ENCODE measurements around the gene RIC1. TPM values are rescaled to one million over a fixed set of nuclear protein-coding genes. Genes with fewer than 3 reads are reported as not detected.

The RIC1 gene
- total RNA-seq, 1 donor from 2014 or later: 20.4 TPM

DNA sequence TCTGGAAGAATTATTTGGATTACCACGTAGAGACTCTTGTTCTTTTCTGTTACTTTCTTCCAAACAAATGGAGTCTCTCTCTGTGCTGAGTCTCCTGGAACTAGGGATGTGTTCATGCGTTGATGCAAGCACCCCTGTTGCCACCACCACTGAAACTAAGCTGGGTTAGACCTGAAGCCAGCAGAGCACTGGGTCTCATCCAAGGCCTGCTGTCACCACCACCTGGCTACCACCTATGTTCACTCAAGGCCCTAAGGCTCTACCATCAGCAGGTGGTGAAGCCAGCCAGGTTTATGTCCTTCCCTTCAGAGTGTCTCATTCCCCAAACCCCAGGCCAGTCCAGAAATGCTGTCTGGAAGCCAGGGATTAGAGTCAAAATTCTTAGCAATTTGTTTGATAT, 13.3 kb downstream of the RIC1 start:
- no peak overlapping the region for H3K4me3 Mint-ChIP-seq (ENCODE audit: unreplicated experiment)
- no peak overlapping the region for H3K27ac Mint-ChIP-seq (ENCODE audit: unreplicated experiment)
- TF ChIP-seq, protein P1, sequence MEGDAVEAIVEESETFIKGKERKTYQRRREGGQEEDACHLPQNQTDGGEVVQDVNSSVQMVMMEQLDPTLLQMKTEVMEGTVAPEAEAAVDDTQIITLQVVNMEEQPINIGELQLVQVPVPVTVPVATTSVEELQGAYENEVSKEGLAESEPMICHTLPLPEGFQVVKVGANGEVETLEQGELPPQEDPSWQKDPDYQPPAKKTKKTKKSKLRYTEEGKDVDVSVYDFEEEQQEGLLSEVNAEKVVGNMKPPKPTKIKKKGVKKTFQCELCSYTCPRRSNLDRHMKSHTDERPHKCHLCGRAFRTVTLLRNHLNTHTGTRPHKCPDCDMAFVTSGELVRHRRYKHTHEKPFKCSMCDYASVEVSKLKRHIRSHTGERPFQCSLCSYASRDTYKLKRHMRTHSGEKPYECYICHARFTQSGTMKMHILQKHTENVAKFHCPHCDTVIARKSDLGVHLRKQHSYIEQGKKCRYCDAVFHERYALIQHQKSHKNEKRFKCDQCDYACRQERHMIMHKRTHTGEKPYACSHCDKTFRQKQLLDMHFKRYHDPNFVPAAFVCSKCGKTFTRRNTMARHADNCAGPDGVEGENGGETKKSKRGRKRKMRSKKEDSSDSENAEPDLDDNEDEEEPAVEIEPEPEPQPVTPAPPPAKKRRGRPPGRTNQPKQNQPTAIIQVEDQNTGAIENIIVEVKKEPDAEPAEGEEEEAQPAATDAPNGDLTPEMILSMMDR (IDR thresholded peaks at IDR 0.05; ENCODE audit: unreplicated experiment): no peak
- no peak for DNase-seq (ENCODE audit: low spot score)
- H3K27me3 Mint-ChIP-seq (ENCODE audit: unreplicated experiment): no peaks in the 10 kb centered on the region
- H3K9me3 Mint-ChIP-seq (ENCODE audit: unreplicated experiment): no peaks in the 10 kb centered on the region
- no peaks in the 10 kb centered on the region for H3K4me1 Mint-ChIP-seq (ENCODE audit: unreplicated experiment)
- no peaks in the 10 kb centered on the region for H3K36me3 Mint-ChIP-seq (ENCODE audit: low read depth, unreplicated experiment)

DNA sequence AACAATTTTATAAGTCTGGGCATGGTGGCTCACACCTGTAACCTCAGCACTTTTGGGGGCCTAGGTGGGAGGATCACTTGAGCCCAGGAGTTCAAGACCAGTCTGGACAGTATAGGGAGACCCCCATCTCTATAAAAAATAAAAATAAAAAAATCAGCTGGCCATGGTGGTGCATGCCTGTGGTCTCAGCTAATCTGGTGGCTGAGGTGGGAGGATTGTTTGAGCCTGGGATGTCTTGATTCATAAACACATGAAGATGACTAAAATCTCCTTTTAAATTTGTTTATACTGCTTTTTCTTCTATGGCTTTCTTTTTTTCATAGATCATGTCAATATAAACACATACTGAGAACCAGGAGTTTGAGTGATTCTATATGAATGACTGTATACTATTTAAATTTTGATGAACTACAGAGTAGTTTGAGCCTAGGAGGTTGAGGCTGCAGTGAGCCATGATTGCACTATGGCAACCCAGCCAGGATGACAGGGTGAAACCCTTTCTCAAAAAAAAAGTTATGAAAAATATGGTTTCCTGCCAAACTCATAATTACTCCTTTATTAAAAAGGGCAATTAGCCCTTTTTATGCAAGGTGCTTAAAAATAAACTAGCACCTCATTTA, 14.2 kb downstream of the RIC1 start:
- Mint-ChIP-seq H3K9me3 (ENCODE audit: unreplicated experiment) (no peaks in the 10 kb centered on the region), H3K36me3 (ENCODE audit: low read depth, unreplicated experiment) (no peaks in the 10 kb centered on the region), H3K27ac (ENCODE audit: unreplicated experiment) (no peak overlapping the region), H3K4me1 (ENCODE audit: unreplicated experiment) (no peaks in the 10 kb centered on the region), H3K27me3 (ENCODE audit: unreplicated experiment) (no peaks in the 10 kb centered on the region), H3K4me3 (ENCODE audit: unreplicated experiment) (no peak overlapping the region)
- TF ChIP-seq, protein P1 (IDR thresholded peaks at IDR 0.05; ENCODE audit: unreplicated experiment): no peak
- no peak for DNase-seq (ENCODE audit: low spot score)

DNA sequence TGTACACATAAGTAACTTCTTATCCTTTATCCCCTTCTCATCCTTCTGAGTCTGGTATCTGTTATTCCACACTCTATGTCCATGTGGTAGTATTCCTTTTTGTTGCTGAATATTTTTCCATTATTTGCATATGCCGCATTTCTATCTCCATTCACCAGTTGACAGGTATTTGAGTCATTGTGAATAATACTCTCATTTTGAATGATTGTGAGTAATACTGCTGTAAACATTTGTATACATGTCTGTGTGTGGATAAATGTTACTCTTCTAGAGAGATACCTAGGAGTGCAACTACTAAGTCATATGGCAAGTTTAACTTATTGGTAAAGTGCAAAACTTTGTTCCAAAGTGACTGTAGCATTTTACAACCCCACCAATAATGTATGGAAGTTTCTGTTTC, 15.6 kb downstream of the RIC1 start:
- no peak overlapping the region for H3K27ac Mint-ChIP-seq (ENCODE audit: unreplicated experiment)
- H3K36me3 Mint-ChIP-seq (ENCODE audit: low read depth, unreplicated experiment): no peaks in the 10 kb centered on the region
- TF ChIP-seq, protein P1 (IDR thresholded peaks at IDR 0.05; ENCODE audit: unreplicated experiment): no peak
- H3K4me3 Mint-ChIP-seq (ENCODE audit: unreplicated experiment): no peak overlapping the region
- DNase-seq (ENCODE audit: low spot score): no peak
- no peaks in the 10 kb centered on the region for H3K4me1 Mint-ChIP-seq (ENCODE audit: unreplicated experiment)
- H3K27me3 Mint-ChIP-seq (ENCODE audit: unreplicated experiment): no peaks in the 10 kb centered on the region
- H3K9me3 Mint-ChIP-seq (ENCODE audit: unreplicated experiment): no peaks in the 10 kb centered on the region

DNA sequence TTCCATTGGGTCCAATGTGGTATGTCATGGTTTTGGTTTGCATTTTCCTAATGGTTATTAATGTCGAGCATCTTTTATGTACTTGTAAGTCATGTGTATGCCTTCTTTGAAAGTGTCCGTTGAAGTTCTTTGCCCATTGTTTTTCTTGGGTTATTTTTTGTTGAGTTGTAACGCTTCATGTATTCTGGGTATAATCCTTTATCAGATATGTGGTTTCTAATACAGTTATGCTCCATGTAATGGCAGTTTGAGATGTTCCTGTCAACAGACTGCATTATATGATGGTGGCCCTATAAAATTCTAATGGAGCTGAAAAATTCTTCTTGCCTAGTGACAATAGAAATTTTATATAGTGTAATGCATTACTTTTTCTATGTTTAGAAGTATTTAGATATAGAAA, 17.2 kb downstream of the RIC1 start:
- Mint-ChIP-seq H3K36me3 (ENCODE audit: low read depth, unreplicated experiment) (peaks cover 1% of the 10 kb centered on the region), H3K27ac (ENCODE audit: unreplicated experiment) (no peak overlapping the region), H3K9me3 (ENCODE audit: unreplicated experiment) (no peaks in the 10 kb centered on the region), H3K27me3 (ENCODE audit: unreplicated experiment) (peaks cover 3% of the 10 kb centered on the region), H3K4me1 (ENCODE audit: unreplicated experiment) (peaks cover 2% of the 10 kb centered on the region), H3K4me3 (ENCODE audit: unreplicated experiment) (no peak overlapping the region)
- DNase-seq (ENCODE audit: low spot score): no peak
- TF ChIP-seq, protein P1 (IDR thresholded peaks at IDR 0.05; ENCODE audit: unreplicated experiment): no peak

DNA sequence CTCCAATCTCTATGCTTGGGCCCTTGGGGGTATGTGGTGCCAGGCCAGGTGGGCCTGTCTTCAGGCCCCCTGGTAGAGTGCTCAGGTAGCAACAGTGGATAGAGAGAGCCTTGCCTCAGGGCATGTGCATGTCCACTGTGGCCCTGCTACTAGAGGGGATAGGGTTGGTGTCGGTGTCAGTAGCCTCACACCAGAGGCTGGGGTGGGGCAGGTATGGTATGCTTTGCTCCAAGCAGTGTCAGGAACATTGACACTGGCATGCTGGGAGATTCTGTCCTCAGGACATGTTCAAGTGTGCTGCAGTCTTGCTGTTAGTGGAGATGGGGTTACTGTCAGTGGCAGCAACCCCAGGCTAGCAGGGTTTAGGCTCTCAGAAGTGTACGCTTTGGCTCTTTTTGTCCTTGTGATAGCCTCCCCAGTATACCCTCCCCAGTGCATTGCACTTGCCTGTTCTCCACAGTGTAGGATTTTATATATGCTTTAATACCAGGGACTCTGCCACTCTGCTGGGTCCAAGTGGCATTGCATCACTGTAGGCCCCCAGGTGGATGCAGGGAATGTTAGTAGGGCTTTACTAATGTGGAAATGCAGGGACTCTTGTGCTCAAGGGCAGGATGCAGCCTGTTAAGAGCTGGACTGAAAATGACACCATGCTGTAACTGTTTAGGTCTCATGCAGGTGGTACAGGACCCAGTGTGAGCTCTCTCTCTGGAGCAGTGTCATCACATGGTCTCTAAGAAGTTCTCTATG, 21.6 kb downstream of the RIC1 start:
- no peaks in the 10 kb centered on the region for H3K9me3 Mint-ChIP-seq (ENCODE audit: unreplicated experiment)

More for the DNA sequence above, 21.6 kb downstream of the RIC1 start:
- H3K27ac Mint-ChIP-seq (ENCODE audit: unreplicated experiment): no peak overlapping the region
- H3K36me3 Mint-ChIP-seq (ENCODE audit: low read depth, unreplicated experiment): peaks cover 7% of the 10 kb centered on the region
- H3K4me3 Mint-ChIP-seq (ENCODE audit: unreplicated experiment): no peak overlapping the region
- H3K27me3 Mint-ChIP-seq (ENCODE audit: unreplicated experiment): peaks cover 3% of the 10 kb centered on the region
- H3K4me1 Mint-ChIP-seq (ENCODE audit: unreplicated experiment): peaks cover 6% of the 10 kb centered on the region
- no peak for DNase-seq (ENCODE audit: low spot score)
- TF ChIP-seq, protein P1 (IDR thresholded peaks at IDR 0.05; ENCODE audit: unreplicated experiment): no peak

Data from endothelial cell (in vitro differentiated cells).